Stimulated activated naive CD8-positive, alpha-beta T cell treated with anti-CD3 and anti-CD28 coated beads, Interleukin-15, amount 100 ng/mL, for 72 hours (primary cell): Measurements from ENCODE around the gene DRAP1.

Experiments used
- ATAC-seq: fragments of 150-1000 bp; cut with Tn5 transposase; 2 replicates; pipeline ENCODE4 v1.10.0; 2021; ENCODE audit warnings: mild to moderate bottlenecking, moderate library complexity
- DNase-seq, 2 donors: peaks; one replicate each; pipeline ENCODE4 v3.0.0; 2021 to 2022
- H3K27ac Mint-ChIP-seq, 2 donors: one replicate each; pipeline ENCODE4 v1.8.0; 2022; ENCODE audit warnings: mild to moderate bottlenecking in 2 of 2, mixed read lengths in 2 of 2, moderate library complexity in 2 of 2
- H3K27me3 Mint-ChIP-seq: one replicate; pipeline ENCODE4 v1.8.0; 2022; ENCODE audit warnings: mixed read lengths
- H3K4me1 Mint-ChIP-seq: one replicate; pipeline ENCODE4 v1.8.0; 2022; ENCODE audit warnings: mild to moderate bottlenecking, mixed read lengths
- H3K4me3 Mint-ChIP-seq, 2 donors: one replicate each; pipeline ENCODE4 v1.8.0; 2022; ENCODE audit warnings: mild to moderate bottlenecking in 2 of 2, mixed read lengths in 2 of 2, moderate library complexity in 1 of 2
- H3K9me3 Mint-ChIP-seq, 2 donors: one replicate each; pipeline ENCODE4 v1.8.0; 2022; ENCODE audit warnings: mixed read lengths in 2 of 2

The DRAP1 gene

DNA sequence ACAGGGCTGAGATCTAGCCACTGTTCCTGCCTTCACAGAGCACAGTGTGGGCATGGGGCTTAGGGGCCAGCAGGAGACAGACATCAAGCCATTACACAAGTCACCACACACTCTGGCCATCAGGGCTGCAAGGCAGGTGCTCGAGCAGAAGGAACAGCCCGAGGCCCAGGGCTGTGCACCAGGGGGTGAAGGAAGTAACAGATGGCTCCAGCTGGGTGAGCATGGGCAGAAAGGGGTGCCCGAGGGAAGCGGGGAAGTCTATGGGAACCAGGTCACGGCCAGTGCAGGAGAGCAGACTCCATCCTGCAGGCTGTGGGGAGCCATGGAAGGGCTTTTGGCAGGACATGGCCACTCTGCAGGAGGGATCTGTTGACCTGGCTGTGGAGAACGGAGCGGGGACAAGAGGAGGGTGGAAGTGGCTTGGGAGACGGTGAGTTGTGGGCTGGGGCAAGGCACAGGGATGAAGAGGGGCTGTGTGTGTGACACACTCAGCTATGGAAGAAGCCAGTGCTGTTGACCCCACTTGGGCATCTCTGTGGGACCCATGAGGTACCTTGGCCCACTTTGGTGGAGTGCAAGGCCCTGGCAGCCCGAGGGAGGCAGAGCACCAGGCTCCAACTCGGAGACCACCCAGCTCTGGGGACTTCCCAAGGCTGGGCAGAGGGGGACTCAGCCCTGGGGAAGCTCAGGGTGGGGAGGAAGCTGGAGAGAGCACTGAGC lies 4.0 kb upstream of the DRAP1 start:
- H3K4me3 Mint-ChIP-seq = no peak overlapping the region
- H3K27ac Mint-ChIP-seq = no peak overlapping the region
- no peaks in the 10 kb centered on the region for H3K9me3 Mint-ChIP-seq
- peaks cover 38% of the 10 kb centered on the region for H3K4me1 Mint-ChIP-seq
- DNase-seq (no peak), ATAC-seq (no peak)
- no peaks in the 10 kb centered on the region for H3K27me3 Mint-ChIP-seq

DNA sequence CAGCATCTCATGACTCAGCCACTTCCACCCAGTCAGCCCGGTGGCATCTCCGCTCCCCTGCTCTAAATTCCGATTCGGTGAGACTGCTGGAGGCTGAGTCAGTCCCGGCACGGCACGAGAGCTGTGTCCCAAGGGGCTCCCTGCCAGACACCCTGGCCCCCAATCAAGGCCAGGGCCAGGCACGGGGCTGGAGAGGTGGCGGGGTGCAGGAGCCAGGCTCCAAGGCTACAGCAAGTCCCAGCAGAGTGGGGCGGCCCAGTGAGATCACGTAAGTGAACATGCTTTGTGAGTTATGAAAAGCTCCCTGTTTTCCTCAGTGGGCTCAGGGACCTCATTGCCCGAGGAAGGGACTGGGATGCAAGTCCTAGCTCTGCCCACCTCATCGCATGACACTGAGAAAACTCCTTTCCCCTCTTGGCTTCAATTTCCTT lies 3.4 kb upstream of the DRAP1 start:
- ATAC-seq (no peak), DNase-seq (no peak)
- Mint-ChIP-seq H3K9me3 (no peaks in the 10 kb centered on the region), H3K4me3 (no peak overlapping the region), H3K4me1 (peaks cover 43% of the 10 kb centered on the region), H3K27ac (no peak overlapping the region), H3K27me3 (no peaks in the 10 kb centered on the region)

DNA sequence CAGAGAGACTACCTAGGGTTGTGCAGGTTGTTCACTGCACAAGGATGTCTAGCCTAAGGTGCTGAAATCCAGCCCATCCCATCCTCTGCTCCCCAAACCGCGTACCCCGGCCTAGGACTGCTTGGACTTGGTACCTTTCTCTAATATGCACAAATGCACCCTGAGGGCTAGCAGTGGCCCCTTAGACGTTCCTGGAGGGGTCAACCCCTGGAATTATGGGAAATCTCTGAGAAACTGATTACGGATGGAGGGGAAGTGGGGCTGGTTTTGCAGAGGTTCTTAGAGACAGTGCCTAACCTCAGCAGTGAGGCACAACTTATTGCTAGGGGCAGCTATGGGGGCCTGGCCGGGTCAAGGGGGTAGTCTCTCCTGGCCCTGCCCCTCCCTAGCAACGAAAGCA lies 2.8 kb upstream of the DRAP1 start:
- no peaks in the 10 kb centered on the region for H3K27me3 Mint-ChIP-seq
- DNase-seq (no peak), ATAC-seq (no peak)
- peak overlapping the region; percentile 13 to 22 for H3K27ac Mint-ChIP-seq
- H3K4me3 Mint-ChIP-seq = peak overlapping the region in 1 of 2 donors; percentile 79
- H3K9me3 Mint-ChIP-seq = no peaks in the 10 kb centered on the region
- peaks cover 45% of the 10 kb centered on the region for H3K4me1 Mint-ChIP-seq

DNA sequence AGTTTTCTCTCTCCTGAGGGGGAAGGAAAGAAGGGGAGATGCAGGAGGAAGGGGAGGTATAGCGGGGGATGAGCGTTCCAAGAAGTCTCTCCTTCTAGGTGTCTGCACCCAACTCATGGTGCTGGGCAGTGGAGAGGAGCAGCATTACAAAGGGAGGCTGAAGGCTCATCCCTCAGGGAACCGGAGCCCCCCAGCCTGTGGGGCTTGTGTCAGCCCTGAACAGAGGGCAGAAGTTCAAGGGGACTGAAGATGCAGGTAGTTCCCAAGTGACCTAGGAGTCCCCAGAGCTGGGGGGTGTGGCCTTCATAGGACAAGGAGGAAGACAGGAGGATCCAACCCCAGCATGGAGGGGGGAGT lies 2.2 kb upstream of the DRAP1 start:
- no peak overlapping the region for H3K27ac Mint-ChIP-seq
- ATAC-seq (no peak), DNase-seq (no peak)
- no peaks in the 10 kb centered on the region for H3K9me3 Mint-ChIP-seq
- peaks cover 52% of the 10 kb centered on the region for H3K4me1 Mint-ChIP-seq
- no peaks in the 10 kb centered on the region for H3K27me3 Mint-ChIP-seq
- peak overlapping the region; percentile 64 to 79 for H3K4me3 Mint-ChIP-seq

DNA sequence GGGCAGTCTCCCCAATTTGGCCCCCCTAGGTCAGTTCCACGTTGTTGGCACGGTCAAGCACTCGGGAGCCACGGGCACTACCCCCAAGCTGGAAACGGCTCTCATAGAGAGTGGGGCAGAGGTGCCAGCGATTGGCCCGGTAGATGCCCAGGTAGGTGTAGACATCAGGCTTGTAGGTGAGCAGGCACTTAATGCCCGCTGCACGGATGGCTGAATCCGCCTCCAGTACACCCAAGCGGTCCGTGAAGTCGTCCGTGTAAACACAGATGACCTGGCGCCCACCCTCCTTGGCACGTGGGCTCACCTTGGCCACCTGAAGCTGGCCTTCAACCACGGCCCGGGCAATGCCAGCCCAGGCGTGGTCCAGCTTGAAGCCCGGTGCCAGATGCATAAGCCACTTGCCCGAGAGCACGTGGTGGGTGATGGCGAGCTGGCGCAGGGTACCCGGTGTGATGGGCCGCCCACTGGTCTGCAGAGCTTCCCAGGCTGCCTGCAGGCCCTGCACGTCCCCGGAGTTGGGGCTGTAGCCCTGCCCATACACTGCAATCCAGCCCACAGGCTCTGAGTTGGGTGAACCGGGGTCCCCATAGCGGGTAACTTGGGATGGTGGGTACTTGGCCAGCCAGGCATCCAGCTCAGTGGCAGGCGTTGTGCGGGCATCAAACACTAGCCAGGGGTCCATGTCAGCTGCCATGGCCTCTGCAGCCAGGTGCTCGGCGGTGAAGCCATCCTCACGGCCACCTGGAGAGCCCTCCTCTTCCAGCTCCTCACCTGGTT lies 1.6 kb upstream of the DRAP1 start:
- Mint-ChIP-seq H3K4me3 (peak overlapping the region; percentile 83 to 89), H3K9me3 (no peaks in the 10 kb centered on the region), H3K4me1 (peaks cover 57% of the 10 kb centered on the region), H3K27ac (no peak overlapping the region), H3K27me3 (no peaks in the 10 kb centered on the region)
- ATAC-seq (no peak), DNase-seq (no peak)

DNA sequence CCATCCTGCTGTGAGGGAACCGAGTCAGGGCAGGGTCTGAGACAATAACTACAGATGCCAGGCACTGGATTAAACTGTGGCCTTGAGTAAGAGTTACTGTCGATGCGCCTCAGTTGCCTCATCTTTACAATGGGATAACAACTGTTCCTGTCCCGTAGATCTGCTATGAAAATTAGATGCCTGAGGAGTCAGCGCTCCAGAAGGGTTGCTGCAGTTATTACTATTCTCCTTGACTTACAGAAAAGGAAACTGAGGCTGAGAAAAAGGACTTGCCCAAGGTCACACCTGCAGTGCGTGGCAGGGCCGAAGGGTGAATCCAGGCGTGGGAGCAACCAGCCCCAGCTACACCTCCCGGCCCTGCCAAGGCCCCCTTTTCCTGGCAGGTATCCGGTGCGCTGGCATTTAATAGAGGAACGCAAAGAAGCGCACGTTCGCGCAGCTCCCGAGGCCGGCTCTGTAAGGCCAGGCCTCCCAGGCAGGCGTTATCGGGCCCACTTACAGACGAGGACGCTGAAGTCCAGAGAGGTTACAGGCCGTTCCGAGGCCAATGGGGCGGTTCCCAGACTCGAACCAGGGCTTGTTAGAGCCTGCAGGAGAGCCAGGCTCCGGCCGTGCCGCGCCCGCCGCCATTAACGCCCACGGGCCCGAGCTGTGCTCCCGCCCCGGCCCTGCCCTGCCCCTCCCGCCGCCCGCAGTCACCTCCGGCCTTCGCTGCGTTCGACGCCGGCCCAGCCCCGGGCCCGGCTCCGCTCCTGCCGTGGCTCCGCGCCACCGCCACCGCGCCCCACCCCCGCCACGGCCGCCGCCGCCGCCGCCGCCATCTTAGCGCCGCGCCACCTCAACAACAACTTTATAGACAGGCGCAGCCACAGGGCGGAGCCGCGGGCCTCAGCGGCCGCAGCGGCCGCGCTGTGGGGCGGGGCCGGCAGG lies 750 bp upstream of the DRAP1 start, which contains the start of gene C11orf68:
Gene C11orf68 (minus strand): TSS at position 852 of the 930 bp plus-strand sequence. CDS start 31 bp downstream, at position 821.
- peak within 1 kb of the TSS; percentile 88 to 98 for H3K4me3 Mint-ChIP-seq
- H3K27me3 Mint-ChIP-seq = no peaks in the 10 kb centered on the region
- peak; percentile 71 for ATAC-seq
- H3K27ac Mint-ChIP-seq = peak within 1 kb of the TSS; percentile 95 to 97
- peaks cover 57% of the 10 kb centered on the region for H3K4me1 Mint-ChIP-seq
- no peak for DNase-seq
- no peaks in the 10 kb centered on the region for H3K9me3 Mint-ChIP-seq

DNA sequence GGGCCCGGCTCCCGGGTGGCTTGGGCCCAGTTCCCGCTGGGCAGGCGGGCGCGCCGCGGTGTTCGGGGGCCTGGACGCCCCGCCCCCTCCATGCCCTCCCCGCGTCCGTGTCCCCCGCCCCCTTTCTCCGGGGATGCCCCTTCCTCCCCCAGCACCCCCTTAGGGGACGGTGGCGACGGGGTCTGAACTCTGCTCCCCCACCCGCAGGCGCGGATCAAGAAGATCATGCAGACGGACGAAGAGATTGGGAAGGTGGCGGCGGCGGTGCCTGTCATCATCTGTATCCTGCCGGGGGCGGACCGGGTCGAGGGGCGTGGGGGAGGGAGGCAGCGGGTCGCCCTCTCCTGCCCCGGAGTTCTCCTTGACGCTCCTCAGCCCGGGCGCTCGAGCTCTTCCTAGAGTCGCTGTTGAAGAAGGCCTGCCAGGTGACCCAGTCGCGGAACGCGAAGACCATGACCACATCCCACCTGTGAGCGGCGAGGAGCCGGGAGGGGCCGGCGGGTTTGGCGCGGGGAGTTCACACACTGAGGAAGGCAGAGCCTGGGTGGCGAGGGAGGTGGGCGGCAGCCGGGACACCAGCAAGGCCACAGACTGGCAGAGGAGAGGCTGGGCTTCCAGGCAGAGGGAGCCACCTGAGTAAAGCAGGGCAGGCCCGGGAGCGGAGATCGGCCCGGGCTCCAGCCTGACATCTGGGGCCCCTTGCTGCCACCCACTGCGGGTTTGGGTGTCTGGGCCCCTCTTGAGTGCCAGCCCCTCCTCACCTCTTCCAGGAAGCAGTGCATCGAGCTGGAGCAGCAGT lies 546 bp downstream of the DRAP1 start:
- Mint-ChIP-seq H3K4me3 (peak overlapping the region; percentile 88 to 98), H3K4me1 (peaks cover 52% of the 10 kb centered on the region), H3K9me3 (no peaks in the 10 kb centered on the region), H3K27me3 (no peaks in the 10 kb centered on the region), H3K27ac (peak overlapping the region; percentile 89 to 97)
- ATAC-seq (peak; percentile 64), DNase-seq (peak in 1 of 2 donors; percentile 69)

DNA sequence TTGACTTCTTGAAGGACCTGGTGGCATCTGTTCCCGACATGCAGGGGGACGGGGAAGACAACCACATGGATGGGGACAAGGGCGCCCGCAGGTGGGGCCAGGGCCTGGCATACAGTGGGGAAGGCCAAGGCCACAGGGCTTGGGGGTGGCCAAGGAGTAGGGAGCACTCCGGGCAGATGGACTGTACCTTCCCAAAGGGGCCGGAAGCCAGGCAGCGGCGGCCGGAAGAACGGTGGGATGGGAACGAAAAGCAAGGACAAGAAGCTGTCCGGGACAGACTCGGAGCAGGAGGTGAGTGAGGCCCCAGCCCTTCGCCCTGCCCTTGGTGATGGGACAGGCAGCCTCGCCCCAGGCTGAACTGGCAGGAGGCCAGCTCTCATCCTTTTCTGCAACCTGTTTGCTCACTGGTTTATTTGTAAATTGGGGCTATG lies 1.2 kb downstream of the DRAP1 start:
- ATAC-seq (no peak), DNase-seq (no peak)
- Mint-ChIP-seq H3K4me3 (peak overlapping the region; percentile 88 to 98), H3K4me1 (peaks cover 46% of the 10 kb centered on the region), H3K27ac (peak overlapping the region; percentile 83 to 97), H3K27me3 (no peaks in the 10 kb centered on the region), H3K9me3 (no peaks in the 10 kb centered on the region)

DNA sequence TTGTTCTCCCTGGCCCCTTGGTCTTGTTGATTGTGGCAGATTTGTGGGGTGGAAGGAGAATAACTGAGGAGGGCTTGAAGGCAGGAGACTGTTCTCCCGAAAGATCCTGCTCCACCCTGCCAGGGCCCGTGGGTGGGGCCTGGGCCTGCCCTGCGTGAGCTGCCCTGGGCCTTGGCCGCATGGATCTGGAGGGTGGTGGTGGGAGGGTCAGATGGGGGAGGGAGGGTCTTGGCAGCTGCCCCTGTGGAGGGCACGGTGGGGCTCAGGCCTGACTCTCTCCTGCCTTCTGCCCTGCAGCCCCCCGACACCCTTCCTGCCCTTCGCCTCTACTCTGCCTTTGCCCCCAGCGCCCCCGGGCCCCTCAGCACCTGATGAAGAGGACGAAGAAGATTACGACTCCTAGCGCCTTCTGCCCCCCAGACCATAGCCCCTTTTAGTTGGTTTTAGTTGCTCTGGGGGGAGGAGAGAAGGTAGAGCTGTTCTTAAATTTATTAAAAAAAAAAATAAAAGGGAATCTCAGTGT lies 1.9 kb downstream of the DRAP1 start:
- ATAC-seq = no peak
- Mint-ChIP-seq H3K4me1 (peaks cover 39% of the 10 kb centered on the region), H3K9me3 (no peaks in the 10 kb centered on the region)

DNA sequence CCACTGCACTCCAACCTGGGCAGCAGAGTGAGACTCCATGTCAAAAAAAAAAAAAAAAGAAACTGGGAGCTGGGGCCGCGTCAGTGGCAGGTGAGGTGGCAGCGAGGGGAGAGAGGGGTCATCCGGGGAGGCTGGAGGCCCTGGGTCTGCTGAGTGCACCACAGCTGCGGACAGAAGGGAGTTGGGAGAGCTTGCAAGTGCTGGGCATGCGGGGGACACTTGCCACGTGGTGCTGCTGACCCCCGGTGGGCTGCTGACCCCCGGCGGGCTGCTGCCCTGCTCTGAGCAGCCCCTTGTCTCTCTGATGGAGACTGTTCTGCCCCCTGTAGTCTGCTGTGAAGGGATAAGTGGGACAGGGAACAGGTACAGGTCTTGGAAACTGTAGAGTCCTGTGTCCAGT lies 2.6 kb downstream of the DRAP1 start:
- no peaks in the 10 kb centered on the region for H3K9me3 Mint-ChIP-seq
- no peaks in the 10 kb centered on the region for H3K27me3 Mint-ChIP-seq
- DNase-seq (no peak), ATAC-seq (no peak)
- peaks cover 34% of the 10 kb centered on the region for H3K4me1 Mint-ChIP-seq
- H3K27ac Mint-ChIP-seq = no peak overlapping the region
- no peak overlapping the region for H3K4me3 Mint-ChIP-seq

More for the DNA sequence above, 1.9 kb downstream of the DRAP1 start:
- H3K4me3 Mint-ChIP-seq = peak overlapping the region; percentile 88 to 98
- H3K27me3 Mint-ChIP-seq = no peaks in the 10 kb centered on the region
- DNase-seq = no peak
- no peak overlapping the region for H3K27ac Mint-ChIP-seq

DNA sequence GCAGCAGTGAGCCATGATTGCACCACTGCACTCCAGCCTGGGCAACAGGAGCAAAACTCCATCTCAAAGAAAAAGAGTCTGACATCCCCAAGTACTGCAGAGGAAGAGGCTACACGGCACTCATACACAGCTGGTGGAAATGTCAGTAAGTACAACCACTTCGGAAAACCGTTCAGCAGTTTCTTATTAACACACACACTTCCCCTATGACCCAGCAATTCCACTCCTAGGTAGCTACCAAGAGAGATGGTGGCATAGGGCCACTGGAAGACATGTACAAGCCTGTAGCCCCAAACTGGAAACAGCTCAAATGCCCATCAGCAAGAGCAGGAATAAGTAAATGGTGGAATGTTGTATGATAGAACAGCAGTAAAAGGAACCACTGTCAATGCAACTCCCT lies 3.3 kb downstream of the DRAP1 start:
- Mint-ChIP-seq H3K27me3 (no peaks in the 10 kb centered on the region), H3K4me1 (peaks cover 34% of the 10 kb centered on the region), H3K27ac (no peak overlapping the region), H3K4me3 (no peak overlapping the region), H3K9me3 (no peaks in the 10 kb centered on the region)
- no peak for ATAC-seq
- DNase-seq = no peak

DNA sequence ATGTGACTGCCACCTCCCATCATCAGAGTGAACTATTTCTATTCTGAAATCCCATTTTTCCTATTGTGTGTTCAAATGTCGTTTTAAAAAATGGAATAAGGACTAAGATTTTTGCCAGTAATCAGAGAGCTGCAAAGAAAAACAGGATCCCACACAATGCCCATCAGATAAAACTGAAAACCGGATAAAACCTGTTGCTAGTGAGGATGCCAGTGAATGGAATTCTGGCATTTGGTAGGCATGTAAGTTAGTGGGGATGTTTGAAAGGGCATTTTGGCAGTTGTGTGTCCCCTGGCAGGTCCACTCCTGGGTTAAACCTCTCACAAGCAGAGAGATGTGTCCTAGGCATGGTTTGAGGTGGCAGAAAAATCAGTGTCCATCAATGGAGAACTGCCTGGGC lies 6.2 kb downstream of the DRAP1 start:
- H3K9me3 Mint-ChIP-seq = no peaks in the 10 kb centered on the region
- no peak overlapping the region for H3K27ac Mint-ChIP-seq
- ATAC-seq = no peak
- no peak for DNase-seq
- no peaks in the 10 kb centered on the region for H3K27me3 Mint-ChIP-seq
- H3K4me1 Mint-ChIP-seq = peaks cover 53% of the 10 kb centered on the region
- H3K4me3 Mint-ChIP-seq = no peak overlapping the region

DNA sequence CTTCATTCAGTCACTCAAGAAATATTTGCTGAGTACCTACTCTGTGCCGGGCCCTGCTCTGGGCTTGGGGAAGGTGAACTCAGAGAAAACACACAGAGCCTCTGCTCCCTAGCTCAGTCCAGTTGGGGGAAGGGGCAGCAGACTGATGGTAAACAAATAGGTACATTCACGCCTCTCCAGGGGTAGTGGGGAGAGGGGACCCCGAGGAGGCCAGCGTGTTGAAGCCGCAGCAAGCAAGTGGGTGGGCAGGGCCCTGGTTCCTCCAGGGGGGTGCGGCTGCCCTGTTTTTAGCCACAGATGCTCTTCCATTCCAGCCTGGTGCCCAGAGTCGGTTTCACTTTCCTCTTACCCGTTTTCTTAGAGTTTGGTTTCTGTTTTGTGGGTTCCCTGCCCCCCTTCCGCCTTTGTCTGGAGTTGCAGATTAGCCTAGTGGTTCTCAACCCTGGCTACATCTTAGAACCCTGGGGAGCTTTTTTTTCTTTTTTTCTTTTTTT lies 8.7 kb downstream of the DRAP1 start:
- H3K9me3 Mint-ChIP-seq = no peaks in the 10 kb centered on the region
- DNase-seq = peak; percentile 62 to 76
- ATAC-seq = peak; percentile 90
- no peaks in the 10 kb centered on the region for H3K27me3 Mint-ChIP-seq
- peak overlapping the region; percentile 80 to 85 for H3K4me3 Mint-ChIP-seq
- H3K4me1 Mint-ChIP-seq = peaks cover 57% of the 10 kb centered on the region
- peak overlapping the region; percentile 91 to 97 for H3K27ac Mint-ChIP-seq

DNA sequence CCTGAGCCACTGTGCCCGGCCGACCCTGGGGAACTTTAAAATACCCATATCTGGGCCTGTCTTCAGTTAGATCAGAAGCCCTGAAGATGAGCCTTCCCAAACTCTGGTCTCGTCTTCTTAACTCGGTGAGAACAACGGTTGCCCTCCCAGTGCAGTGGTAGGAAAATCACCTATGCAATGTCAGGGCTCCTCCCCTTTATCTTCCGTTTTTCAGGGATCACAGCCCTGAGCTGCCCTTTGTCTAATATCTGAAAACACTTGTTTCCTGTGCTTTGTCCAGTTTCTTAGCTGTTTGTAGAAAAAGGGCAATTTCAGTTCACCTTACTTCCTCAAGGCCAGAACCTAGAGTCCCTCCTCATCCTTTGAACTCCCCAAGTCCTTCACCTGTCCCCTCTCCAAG lies 9.4 kb downstream of the DRAP1 start:
- ATAC-seq (peak; percentile 7), DNase-seq (no peak)
- no peaks in the 10 kb centered on the region for H3K9me3 Mint-ChIP-seq
- H3K27me3 Mint-ChIP-seq = no peaks in the 10 kb centered on the region
- peaks cover 57% of the 10 kb centered on the region for H3K4me1 Mint-ChIP-seq
- H3K4me3 Mint-ChIP-seq = peak overlapping the region; percentile 80 to 85
- H3K27ac Mint-ChIP-seq = peak overlapping the region; percentile 91 to 97
